ENCODE measurements around the gene ATXN7L2.

The ATXN7L2 gene

DNA sequence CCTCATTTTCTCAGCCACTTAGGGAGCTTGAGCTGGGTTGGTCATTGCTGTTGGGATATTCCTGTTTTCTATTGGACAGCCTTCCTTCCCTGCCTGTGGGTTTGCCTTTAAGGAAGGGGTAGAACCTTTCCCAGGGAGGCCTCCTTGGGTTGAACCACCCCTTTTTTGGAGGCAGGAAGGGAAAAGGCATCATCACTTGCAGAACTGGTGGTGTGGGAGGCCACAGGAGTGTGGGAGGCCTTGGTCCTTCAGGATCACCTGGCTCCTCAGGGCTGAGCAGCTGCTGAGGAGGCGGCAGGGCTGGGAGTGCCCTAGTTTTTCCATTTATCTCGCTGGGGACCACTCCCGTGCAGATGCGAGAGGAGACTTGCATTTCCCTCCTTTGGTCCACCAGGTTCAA, 9.5 kb downstream of the ATXN7L2 start:
- Histone ChIP-seq H3K27me3 (no peaks in the 10 kb centered on the region), H3K27ac (peak overlapping the region; percentile 88), H3K4me1 (ENCODE audit: control insufficient read depth in 1 of 2, insufficient read depth in 1 of 2, low read depth in 1 of 2, low read length in 1 of 2) (peaks cover 20 to 21% of the 10 kb centered on the region in 2 experiments), H3K9me3 (no peaks in the 10 kb centered on the region), H3K36me3 (peaks cover 31% of the 10 kb centered on the region), H3K4me3 (ENCODE audit: low read depth in 1 of 2, low read length in 1 of 2) (peak overlapping the region; percentile 98 to 99)
- no peak for TF ChIP-seq CTCF (IDR thresholded peaks at IDR 0.05)

GRCh38 chr1:109493805-109494539, 10.3 kb downstream of the ATXN7L2 start, which contains the start of gene CYB561D1:
TSS of gene CYB561D1 (plus strand) at chr1:109494094. CDS start at chr1:109494140, 46 bp downstream.
- TF ChIP-seq CTCF (IDR thresholded peaks at IDR 0.05) = peak; percentile 97
- Histone ChIP-seq H3K9me3 (no peaks in the 10 kb centered on the region), H3K36me3 (peaks cover 39% of the 10 kb centered on the region), H3K27ac (peak within 1 kb of the TSS; percentile 88), H3K27me3 (no peaks in the 10 kb centered on the region), H3K4me3 (ENCODE audit: low read depth in 1 of 2, low read length in 1 of 2) (peak within 1 kb of the TSS; percentile 98 to 99), H3K4me1 (ENCODE audit: control insufficient read depth in 1 of 2, insufficient read depth in 1 of 2, low read depth in 1 of 2, low read length in 1 of 2) (peaks cover 20 to 21% of the 10 kb centered on the region in 2 experiments)

GRCh38 chr1:109495738-109496137, 12.0 kb downstream of the ATXN7L2 start:
- peaks cover 20 to 21% of the 10 kb centered on the region in 2 experiments for H3K4me1 ChIP-seq (ENCODE audit: control insufficient read depth in 1 of 2, insufficient read depth in 1 of 2, low read depth in 1 of 2, low read length in 1 of 2)
- H3K36me3 ChIP-seq = peaks cover 56% of the 10 kb centered on the region
- TF ChIP-seq CTCF (IDR thresholded peaks at IDR 0.05) = no peak
- no peaks in the 10 kb centered on the region for H3K27me3 ChIP-seq
- H3K4me3 ChIP-seq (ENCODE audit: low read depth in 1 of 2, low read length in 1 of 2) = no peak overlapping the region
- H3K27ac ChIP-seq = no peak overlapping the region
- no peaks in the 10 kb centered on the region for H3K9me3 ChIP-seq

DNA sequence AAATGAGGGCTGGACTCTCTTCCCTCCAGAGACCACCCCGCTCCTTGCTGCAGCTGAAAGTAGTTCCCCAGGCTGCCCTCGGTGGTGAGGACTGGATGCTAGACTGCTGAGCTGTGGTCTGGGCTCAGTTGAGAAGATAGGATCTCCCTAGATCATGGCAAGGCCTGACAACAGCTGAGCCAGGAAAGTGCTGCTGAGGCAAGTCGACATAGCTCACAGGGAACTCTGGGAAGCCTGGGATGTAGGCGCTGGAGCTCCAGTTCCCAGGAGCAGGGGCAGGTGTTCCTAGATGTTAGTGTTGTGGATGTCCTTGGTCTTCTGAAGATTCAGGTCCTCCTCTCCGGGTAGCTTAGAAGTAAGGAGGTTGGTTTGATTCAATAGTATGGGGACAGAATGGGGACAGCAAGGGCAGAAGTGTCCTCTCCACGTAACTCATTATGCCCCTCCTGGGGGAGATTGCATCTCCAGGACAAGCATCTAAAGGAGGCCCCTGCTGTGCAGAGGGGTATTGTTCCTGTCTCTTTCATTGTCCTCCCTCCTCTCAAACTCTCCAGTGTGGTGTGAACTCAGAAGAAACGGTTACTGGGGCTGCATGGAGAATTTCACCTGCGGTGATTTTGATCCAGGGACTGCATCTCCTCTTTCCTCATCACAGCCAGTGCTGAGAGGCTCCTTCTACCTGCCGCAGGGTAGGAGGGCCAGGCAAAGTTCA, 13.9 kb downstream of the ATXN7L2 start:
- Histone ChIP-seq H3K4me1 (ENCODE audit: control insufficient read depth in 1 of 2, insufficient read depth in 1 of 2, low read depth in 1 of 2, low read length in 1 of 2) (peaks cover 28 to 30% of the 10 kb centered on the region in 2 experiments), H3K9me3 (no peaks in the 10 kb centered on the region), H3K27me3 (no peaks in the 10 kb centered on the region), H3K36me3 (peaks cover 71% of the 10 kb centered on the region), H3K4me3 (ENCODE audit: low read depth in 1 of 2, low read length in 1 of 2) (no peak overlapping the region), H3K27ac (no peak overlapping the region)
- TF ChIP-seq CTCF (IDR thresholded peaks at IDR 0.05) = no peak

DNA sequence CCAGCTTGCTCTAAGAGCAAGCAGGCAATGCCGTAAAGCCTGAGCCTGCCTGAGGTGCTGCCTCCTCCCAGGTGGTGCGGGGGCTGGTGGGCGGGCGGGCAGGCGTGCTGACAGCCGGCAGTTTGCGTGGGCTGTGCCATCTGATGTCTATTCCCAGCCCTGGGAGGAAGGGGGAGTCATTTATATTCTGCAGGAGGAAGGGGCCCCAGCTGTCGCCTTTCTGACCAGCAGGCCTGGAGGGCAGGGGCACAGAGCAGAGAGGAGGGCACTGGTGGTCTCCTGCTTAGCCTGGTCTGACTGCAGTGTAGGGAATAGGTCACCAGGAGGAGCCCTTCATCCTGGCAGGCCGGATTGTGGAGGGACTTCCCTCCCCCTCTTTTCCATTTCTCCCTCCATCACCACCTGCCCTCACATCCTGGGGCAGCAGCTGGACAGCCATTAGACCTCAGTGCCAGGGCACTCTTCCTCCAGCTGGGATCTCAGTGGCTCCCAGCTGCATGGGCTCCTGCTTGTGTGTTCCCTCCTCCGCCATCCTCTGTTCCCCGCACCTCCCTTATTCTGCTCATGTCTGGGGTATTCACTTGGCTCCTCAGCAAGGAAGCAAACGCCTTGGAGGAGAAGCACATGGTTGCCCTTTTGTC, 14.6 kb downstream of the ATXN7L2 start:
- TF ChIP-seq CTCF (IDR thresholded peaks at IDR 0.05) = no peak
- Histone ChIP-seq H3K27me3 (no peaks in the 10 kb centered on the region), H3K4me1 (ENCODE audit: control insufficient read depth in 1 of 2, insufficient read depth in 1 of 2, low read depth in 1 of 2, low read length in 1 of 2) (peaks cover 27 to 32% of the 10 kb centered on the region in 2 experiments), H3K27ac (no peak overlapping the region), H3K9me3 (no peaks in the 10 kb centered on the region), H3K4me3 (ENCODE audit: low read depth in 1 of 2, low read length in 1 of 2) (no peak overlapping the region), H3K36me3 (peaks cover 71% of the 10 kb centered on the region)
